GM21737 (cell line): ENCODE results near the gene DACH2.
"Not testable (repeated sequence)": the region's sequence is repeated elsewhere in the genome, so short reads cannot be mapped to it uniquely, and the experiment has no call there.

Source experiments
- ATAC-seq: cut with Tn5 transposase; IDR thresholded peaks from one replicate; pipeline ENCODE4 v1.9.1; 2021; ENCODE audit warnings: mild to moderate bottlenecking, moderate library complexity; ENCODE audit not compliant: unreplicated experiment

DACH2 gene

DNA sequence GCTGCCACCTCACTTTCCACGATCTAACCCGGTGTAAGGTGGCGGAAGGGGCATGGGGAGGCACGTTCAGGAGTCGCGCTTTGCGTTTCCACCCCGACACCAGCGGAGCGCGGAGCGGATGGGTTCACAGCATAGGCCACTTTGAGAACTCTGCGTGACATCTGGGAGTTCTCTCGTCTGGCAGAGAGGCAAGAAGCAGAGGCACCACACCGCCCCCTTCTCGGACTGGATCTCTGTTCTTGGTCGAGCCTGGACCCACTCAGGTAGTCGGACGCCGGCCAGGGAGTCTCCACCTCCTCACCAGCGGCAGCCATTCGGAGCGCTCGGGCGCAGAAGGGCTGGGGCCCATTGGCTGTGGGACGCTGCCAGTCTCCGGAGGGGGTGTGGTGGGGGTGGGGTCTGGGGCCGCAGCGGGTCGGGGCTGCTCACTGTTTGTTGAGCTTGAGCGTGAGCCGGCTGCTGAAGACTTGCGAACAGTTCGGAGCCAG, at the start of gene DACH2:
Gene DACH2 (plus strand): TSS at position 428 of the 488 bp plus-strand sequence.
- peak; percentile 98 for ATAC-seq

DNA sequence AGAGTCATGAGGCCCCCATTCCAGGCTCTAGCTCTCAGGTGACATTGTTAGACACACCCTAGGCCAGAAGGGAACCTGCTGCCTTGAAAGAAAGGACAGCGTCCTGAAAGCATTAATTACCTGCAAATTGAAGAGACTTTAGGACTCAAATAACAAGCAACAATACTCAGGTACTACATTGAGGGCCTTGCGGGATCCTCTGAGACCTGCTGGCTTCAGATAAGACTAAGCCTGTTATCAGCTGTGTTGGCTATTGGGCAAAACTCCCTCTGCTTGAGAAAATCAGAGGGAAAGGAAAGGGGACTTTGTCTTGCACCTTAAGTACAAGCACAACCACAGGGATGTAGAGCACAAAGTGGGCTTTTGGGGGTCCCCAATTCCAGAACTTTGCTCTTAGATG, 45.9 kb upstream of the DACH2 start:
- ATAC-seq, result no peak

DNA sequence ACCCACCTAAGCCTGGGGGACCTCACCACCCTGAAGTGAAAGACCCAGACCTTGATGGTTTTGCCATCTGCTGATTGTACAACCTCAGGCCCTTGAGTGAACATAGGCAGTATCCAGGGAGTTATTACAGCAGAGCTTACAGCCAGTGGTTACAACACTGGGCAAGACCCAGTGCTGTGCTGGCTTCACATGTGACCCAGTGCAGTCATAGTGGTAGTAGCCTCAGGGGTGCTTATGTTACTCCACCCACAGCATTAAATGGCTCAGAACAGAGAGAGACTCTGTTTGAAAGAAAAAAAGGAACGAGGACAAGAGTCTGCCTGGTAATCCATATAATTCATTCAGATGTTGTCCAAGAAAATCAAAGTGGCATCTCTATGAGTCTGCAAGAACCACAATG, 45.2 kb upstream of the DACH2 start:
- ATAC-seq, result no peak

DNA sequence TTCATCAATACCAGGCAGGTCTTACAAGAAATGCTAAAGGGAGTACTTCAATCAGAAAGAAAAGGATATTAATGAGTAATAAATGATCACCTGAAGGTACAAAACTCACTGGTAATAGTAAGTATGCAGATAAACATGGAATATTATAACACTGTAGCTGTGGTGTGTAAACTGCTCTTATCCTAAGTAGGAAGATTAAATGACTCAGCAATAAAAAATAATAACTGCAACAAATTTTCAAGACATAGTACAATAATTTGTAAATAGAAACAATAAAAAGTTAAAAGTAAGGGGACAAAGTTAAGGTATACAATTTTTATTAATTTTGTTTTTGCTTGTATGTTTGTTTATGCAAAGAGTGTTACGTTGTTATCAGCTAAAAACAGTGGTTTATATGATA, 43.7 kb upstream of the DACH2 start:
- ATAC-seq, result no peak

DNA sequence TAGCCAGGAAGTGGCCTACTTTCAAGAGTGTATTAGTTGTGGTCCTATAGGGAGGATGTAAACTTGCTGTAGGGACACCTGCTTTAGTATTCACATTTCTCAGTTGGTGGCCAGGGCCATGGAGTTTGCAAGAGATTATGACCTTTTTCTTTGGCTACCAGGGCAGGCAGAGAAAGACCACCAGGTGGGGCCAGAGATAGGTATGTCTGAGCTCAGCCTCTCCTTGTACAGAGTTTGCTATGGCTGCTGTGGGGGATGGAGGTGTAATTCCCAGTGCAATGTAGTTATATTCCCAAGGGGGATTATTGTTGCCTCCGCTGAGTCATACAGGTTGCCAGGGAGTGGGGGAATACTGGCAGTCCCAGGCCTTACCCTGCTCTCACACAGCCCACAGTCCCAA, 26.3 kb upstream of the DACH2 start:
- no peak for ATAC-seq

DNA sequence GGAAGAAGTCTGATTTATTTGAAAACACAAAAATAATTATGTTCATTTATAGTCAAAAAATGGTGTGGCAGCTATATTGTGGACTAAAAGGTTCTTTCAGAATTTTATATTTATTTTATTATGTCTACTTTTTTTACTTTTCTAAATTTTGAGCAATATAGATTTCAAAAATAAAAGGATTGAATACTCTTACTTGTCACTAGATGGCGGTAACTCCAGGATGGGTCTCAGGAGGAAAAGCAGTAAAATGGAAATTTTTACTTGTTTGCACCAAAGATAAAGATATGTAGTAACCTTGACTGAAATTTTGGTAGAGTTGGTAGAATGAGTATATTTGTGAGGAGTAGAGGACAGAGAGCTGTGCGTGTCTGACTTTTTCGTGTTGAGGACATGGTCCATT, 14.5 kb upstream of the DACH2 start:
- no peak for ATAC-seq

DNA sequence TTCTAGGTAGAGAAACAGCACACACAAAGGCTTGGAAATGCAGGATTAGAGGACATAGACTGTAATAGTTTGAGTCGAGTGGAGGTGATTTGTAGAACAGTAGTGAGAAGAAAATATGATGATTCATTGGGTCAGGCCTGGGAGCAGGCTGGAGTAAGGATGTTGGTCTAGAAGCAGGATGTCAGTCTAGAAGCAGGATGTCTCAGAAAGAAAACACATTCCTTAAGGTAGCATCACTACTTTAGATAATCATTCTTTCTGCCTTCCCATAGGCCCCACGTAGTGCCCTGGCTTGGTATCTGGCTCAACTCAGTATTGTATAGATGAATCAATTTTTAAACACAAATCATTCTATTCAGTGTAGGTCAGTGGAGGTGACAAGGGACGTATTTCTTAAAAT, 11.2 kb upstream of the DACH2 start:
- no peak for ATAC-seq

DNA sequence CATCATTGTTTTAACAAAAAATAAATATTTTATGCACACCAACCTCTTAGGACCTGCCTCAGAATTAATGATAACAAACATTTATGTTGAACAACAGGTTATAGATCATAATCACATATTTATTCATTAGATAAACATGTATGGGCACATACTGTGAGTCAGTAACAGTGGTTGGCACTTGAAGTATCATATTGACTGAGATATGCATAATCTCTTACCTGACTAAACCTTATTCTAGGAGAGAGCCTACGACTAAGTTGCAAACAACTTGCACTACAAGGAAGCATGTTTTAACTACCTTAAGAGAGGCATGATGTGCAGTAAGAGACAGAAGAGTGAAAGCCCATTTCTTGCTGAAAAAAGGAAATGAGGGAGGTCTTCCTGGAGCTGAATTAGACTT, 6.5 kb upstream of the DACH2 start:
- ATAC-seq, result no peak

DNA sequence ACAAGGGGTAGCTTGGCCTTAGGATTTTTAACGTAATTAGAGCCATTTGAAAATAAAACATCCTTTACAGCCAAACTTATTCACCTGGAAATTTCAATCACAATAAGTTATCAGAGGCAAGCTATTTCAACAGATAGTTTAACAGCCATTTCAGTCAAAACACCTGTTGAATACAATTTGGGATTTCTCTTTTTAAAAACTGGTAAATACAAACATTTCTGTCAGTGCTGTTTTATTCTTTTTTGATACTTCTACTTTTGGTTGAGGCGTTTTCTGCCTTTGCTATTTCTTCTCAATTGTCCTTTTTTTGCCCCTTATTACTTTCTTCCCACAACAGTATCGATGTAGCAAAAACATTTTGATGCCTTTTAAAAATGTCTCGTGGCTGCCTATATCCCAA, 2.1 kb upstream of the DACH2 start:
- no peak for ATAC-seq

DNA sequence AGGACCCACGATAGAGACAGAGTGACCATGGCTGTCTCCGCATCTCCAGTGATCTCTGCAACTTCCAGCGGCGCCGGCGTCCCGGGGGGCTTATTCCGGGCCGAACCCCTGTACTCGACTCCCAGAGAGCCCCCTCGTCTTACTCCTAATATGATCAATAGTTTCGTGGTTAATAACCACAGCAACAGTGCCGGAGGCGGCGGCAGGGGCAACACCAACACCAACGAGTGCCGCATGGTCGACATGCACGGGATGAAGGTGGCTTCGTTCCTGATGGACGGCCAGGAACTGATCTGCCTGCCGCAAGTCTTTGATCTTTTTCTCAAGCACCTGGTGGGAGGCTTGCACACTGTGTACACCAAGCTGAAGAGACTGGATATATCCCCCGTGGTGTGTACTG, 343 bp downstream of the DACH2 start:
- no peak for ATAC-seq

DNA sequence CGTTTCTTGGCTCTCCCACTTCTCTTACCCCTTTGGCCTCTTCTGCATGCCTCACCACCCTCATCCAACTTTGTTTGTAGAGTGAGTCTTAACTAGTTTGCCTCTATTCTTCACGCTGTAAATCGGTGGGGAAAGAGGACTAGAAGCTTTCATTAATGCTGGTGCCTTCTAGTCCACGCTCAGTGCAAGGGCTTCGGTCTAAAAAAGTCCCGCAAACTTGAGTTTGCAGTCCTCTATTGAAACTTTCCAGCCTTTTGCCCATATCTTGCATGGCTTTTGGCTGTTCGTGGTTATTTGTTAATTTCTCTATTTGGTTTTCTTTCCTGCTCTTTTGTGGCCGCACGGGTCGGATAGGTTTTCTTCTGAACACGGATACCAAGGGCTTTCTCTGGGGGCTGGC, 868 bp downstream of the DACH2 start:
- no peak for ATAC-seq

DNA sequence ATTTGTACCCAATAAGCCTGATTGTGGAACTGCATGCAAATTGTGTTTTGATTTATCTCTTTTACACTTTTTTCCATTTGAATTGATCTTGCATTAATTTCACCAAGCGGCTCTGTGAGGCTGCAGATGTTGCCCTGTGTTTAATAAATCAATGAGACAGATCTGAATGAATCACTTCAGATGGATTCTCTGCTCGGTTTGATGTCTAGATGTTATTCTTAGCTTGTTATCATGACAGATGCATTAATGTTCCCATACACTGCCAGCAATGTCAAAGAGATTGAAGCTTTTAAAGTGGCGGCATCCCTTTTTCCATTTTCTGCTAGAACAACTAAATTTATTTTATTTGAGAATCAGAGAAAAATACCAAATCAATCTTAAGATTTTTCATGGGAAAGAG, 6.3 kb downstream of the DACH2 start:
- ATAC-seq, result no peak

DNA sequence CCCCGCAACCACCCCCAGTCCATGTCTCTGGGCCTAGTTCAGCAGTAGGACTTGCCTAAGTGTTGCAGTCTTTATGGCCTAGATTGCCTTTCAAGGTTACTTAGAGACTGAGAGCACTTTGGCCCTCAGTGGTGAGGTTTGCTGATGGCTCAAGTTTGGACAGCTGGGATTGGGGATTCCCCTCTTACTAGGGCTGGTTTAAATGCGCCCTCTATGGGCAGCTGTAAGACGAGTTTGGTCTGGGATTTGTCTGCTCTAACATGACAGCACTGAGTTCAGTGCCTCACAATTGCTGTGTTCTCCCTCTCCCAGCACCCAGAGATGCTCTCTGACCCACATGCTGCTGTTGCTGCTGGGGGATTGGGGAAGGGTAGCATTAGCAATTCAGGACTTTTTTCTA, 23.1 kb downstream of the DACH2 start:
- ATAC-seq, result no peak

DNA sequence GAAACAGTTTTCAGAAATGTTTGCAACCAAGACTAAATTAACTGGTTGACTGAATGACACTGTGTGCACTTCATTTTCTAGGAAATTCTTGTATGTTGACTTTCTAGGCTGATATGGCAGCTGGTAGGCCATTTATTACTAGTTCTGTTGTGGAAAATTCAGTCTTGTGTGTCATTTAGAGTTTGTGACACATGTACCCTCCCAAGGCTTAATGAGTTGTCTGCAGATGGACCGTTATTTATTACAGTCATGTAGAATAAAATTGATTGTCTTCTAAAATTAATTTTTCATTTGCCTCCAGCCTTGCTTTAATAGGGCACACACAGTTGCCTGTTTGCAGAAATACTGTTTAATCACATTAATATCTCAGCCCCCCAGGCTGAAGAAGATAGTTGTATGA, 30.7 kb downstream of the DACH2 start:
- no peak for ATAC-seq

DNA sequence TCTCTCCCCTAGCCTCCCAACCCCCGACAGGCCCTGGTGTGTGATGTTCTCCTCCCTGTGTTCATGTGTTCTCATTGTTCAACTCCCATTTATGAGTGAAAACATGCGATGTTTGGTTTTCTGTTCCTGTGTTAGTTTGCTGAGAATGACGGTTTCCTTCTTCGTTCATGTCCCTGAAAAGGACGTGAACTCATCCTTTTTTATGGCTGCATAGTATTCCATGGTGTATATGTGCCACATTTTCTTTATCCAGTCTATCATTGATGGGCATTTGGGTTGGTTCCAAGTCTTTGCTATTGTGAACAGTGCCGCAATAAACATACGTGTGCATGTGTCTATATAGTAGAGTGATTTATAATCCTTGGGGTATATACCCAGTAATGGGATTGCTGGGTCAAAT, 33.1 kb downstream of the DACH2 start:
- not testable (repeated sequence) for ATAC-seq

DNA sequence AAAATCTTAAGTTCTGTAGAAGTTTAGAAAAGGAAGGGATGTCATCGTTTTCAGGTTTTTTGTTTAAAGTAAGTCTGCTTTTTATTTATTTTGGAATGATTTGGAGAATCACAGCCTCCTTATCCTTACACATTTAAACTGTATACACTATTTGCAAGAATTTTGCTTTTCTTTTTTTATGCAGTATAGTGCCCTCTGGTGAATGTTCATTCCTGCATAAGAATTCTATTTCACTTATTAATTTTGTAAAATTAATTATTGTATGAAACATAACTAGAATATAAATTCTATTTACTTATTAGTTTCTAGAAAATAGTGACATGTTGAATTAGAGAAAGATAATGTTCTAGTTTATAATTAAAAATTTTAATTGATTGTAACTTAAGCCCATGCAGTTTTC, 44.6 kb downstream of the DACH2 start:
- ATAC-seq, result no peak

DNA sequence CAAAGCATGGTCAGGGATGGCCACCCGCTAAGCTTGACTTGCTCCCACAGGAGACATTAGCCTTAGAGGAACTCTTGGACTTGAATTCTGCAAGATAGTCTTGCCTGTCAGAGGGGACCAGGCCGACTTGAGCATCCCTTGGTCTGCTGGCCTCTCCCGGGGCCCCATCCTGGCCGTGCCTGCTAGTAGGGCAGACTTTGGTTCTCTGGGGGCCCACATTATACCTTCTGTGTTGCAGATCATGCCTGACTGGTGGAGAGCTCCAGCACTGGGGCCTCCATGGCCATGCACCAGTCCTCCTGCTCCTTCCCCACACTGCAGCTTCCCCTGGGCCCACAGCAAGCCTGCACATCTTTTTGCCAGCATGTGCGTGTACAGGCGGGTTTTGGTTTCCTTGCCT, 46.5 kb downstream of the DACH2 start:
- no peak for ATAC-seq

DNA sequence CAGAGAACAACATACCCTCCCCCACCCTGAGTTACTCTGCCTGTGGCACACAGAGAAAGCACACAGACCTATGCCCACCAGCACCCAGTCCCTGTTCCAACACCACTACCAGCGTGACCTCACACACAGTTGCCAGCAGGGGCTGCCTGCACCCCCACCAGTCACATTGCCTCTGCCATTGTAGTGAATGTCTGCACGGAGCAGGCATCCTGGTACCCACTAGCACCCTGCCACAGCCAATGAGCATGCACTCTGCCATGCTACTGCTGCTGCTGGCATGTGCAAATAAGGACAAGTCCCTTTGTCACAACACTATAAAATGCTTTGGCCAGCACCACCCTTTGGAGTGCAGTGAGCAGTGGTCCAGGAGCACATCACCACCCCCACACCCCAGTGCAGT, 47.1 kb downstream of the DACH2 start:
- no peak for ATAC-seq

DNA sequence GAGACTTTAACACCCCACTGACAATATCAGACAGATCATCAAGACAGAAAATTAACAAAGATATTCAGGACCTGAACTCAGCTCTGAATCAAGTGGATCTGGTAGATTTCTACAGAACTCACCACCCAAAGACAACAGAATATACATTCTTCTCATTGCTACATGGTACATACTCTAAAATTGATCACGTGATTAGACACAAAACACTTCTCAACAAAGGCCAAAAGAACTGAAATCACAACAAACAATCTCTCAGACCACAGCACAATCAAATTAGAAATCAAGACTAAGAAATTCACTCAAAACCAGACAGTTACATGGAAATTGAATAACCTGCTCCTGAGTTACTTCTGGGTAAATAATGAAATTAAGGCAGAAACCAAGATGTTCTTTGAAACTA, 49.6 kb downstream of the DACH2 start:
- no peak for ATAC-seq

DNA sequence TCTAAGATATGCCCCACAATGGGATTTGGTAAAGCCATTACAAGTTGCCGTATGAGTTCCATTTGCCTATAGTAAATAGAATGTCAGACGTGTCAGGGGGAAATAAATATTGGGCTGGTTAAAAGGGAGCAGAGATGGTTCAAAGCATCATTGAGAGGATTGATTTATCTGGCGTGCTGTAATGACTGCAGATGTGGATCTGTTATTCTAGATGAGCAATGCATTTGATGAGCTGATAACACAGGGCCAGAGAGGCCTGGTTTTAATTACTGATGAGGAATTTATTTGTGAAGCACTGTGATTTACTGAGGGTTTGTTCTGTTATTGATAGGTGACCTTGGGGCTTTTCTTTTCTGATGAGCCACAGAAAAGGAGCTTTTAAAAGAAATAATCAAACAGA, 62.5 kb downstream of the DACH2 start:
- ATAC-seq, result no peak

DNA sequence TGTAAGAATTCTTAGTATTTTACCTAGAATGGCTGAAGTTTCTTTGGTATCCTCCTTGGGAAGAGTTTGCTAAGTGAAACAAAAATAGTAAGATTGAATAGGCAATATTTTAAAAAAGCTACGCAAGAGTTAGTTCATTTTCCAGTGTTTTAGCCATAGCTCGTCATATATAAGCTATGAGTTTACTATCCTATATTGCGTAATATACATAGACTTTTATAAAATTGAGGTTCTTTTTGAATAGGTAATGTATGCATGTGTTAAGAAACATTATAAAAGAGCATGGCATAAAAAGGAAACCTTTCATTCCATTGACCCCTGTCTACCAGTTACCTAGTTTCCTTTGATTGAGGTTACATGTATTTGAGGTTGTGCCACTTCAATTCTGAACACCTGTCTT, 67.0 kb downstream of the DACH2 start:
- ATAC-seq, result no peak

DNA sequence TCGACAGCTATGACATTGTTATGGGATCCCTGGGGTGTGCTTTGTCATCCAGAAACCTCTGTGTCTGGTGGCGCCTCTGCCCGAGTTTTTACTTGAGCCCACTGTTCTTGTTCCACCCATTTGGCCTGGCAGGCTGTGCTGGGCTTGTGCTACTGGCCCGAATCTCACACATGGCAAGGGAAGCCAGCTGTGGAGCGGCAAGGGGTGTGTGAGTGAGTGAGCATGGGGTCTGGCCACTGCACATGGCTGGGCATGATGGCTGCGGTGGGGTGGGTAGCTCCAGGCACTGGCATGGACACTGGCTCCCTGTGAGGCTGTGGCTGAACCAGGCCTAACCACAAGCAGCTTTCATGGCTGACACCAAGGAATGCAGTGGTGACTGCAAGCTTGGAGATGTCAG, 89.2 kb downstream of the DACH2 start:
- no peak for ATAC-seq

DNA sequence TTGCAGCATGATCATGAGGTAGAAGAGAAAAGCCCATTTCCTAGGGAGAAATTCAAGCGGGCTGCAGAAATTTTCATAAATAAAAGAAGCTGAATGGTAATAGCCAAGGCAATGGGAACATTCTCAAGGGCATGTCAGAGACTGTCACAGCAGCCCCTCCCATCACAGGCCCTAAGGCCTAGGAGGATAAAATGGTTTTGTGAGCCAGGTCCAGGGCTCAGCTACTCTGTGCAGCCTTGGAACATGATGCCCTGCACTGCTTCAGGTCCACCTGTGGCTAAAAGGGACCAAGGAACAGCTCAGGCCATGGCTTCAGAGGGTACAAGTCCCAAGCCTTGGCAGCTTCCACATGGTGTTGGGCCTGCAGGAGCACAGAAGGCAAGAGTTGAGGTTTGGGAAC, 93.3 kb downstream of the DACH2 start:
- no peak for ATAC-seq

DNA sequence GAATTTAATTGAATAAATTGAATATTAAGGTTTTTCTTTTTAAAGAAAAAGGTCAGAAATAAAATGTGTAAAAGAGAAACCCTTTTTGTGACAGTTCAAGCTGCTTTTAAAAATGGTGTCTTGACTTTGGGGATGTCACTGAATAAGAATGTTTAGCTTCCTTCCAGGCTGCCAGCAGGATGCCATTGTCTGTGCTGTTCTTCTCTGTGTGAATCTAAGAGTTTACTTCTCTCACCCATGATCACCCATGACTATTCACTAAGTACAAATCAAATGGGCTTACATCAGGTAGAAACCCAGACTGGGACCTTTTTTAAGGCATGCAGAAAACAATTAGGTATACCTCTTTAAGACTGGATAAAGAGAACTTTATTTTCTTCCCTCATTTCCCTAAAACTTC, 115.3 kb downstream of the DACH2 start:
- ATAC-seq, result no peak
